Ureter (tissue), 1 donor: ENCODE results near the gene PPP6C. TPM values are rescaled to one million over a fixed set of nuclear protein-coding genes. Genes with fewer than 3 reads are reported as not detected.

Experiments used
- total RNA-seq: library from RNA; stranded (reverse); gene quantifications from one replicate; pipeline ENCODE4 v1.2.4, GENCODE V29; 2023
- donor health status: DM: yes; HTN: yes; CAD: no.

Gene PPP6C
- total RNA-seq, 1 donor from 2014 or later: 36.9 TPM

Other genes with a start within 250 kb of the PPP6C start
- gene GOLGA1, start 248.7 kb downstream of the PPP6C start, total RNA-seq: 25.1 TPM
- gene SCAI, start 46.3 kb downstream of the PPP6C start, total RNA-seq: 7.2 TPM
- 20.3 TPM for gene RABEPK, start 10.7 kb upstream of the PPP6C start, total RNA-seq
- 224 TPM for gene HSPA5, start 51.5 kb upstream of the PPP6C start, total RNA-seq
- gene GAPVD1, start 72.0 kb upstream of the PPP6C start, total RNA-seq: 54.6 TPM